ENCODE measurements around the gene TTC22.

DNA sequence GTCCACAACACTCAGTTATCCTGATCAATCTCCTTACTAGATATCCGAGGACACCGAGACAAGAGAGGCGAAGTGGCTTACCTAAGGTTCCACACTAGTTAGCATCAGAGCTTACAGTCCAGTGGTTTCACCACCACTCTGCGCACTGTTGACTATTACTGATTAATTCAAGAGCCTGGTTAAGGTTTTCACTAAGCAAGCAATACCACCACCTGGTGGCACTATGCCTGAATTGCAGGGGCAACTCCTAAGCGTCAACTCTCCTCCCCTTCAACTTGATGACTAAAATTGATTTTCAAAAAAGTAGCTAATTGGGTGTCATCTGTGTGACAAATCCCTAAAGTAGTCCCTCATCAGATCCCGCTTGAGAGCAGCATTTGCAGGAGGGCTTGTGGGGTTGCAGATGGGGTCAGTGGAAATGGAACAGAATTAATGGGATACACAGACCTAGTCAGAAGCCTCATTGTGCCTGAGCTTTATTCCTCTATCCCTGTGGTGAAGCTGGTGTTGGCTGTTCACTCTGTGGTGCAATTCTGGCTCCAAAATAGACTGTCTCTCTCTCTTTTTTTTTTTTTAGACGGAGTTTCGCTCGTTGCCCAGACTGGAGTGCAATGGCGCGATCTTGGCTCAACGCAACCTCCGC lies 9.1 kb downstream of the TTC22 start:
- TF ChIP-seq, protein P1, sequence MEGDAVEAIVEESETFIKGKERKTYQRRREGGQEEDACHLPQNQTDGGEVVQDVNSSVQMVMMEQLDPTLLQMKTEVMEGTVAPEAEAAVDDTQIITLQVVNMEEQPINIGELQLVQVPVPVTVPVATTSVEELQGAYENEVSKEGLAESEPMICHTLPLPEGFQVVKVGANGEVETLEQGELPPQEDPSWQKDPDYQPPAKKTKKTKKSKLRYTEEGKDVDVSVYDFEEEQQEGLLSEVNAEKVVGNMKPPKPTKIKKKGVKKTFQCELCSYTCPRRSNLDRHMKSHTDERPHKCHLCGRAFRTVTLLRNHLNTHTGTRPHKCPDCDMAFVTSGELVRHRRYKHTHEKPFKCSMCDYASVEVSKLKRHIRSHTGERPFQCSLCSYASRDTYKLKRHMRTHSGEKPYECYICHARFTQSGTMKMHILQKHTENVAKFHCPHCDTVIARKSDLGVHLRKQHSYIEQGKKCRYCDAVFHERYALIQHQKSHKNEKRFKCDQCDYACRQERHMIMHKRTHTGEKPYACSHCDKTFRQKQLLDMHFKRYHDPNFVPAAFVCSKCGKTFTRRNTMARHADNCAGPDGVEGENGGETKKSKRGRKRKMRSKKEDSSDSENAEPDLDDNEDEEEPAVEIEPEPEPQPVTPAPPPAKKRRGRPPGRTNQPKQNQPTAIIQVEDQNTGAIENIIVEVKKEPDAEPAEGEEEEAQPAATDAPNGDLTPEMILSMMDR (conservative IDR thresholded peaks at IDR 0.05; ENCODE audit: low read length) = peak; percentile 72
- no peak for TF ChIP-seq EZH2phosphoT487 (IDR thresholded peaks at IDR 0.05; ENCODE audit: borderline replicate concordance)
